Hepatocyte (in vitro differentiated cells): ENCODE results near the gene METAP1.

ENCODE experiments used
- CTCF ChIP-seq: fragments of 200-600 bp; sonication (generic); IDR thresholded peaks from 2 replicates; pipeline ENCODE4 v1.5.1; 2016; ENCODE audit warnings: antibody characterized with exemption, mild to moderate bottlenecking; ENCODE audit not compliant: poor library complexity
- EZH2 ChIP-seq: fragments of 200-600 bp; sonication (generic); IDR thresholded peaks from 2 replicates; pipeline ENCODE4 v1.6.1; 2016; ENCODE audit warnings: antibody characterized with exemption, mild to moderate bottlenecking, borderline replicate concordance

GRCh38 chr4:99047710-99048109 is 52.2 kb downstream of the METAP1 start:
- TF ChIP-seq CTCF (no peak), EZH2 (no peak)
